Measurements from ENCODE around the gene PSMC3.

Gene PSMC3

GRCh38 chr11:47461876-47462275 lies 35.6 kb upstream of the PSMC3 start:
- no peak for TF ChIP-seq FOXP2 (optimal IDR thresholded peaks at IDR 0.05; ENCODE audit: borderline replicate concordance, extremely low read depth, extremely low read length, insufficient read depth)
- TF ChIP-seq POLR2AphosphoS5 (IDR thresholded peaks at IDR 0.05; ENCODE audit: low read depth, low read length), result no peak
- TF ChIP-seq SIN3A (IDR thresholded peaks at IDR 0.05; ENCODE audit: borderline replicate concordance, insufficient read depth, low read length), result no peak
- no peak for TF ChIP-seq REST (IDR thresholded peaks at IDR 0.05; ENCODE audit: insufficient read depth in 1 of 2, low read depth in 2 of 2, low read length in 2 of 2)
- no peak for TF ChIP-seq TAF1 (IDR thresholded peaks at IDR 0.05; ENCODE audit: borderline replicate concordance, insufficient read depth, low read length)

GRCh38 chr11:47460571-47461235 lies 34.5 kb upstream of the PSMC3 start:
- TF ChIP-seq TAF1 (IDR thresholded peaks at IDR 0.05; ENCODE audit: borderline replicate concordance, insufficient read depth, low read length) (no peak), SIN3A (IDR thresholded peaks at IDR 0.05; ENCODE audit: borderline replicate concordance, insufficient read depth, low read length) (no peak), REST (IDR thresholded peaks at IDR 0.05; ENCODE audit: insufficient read depth in 1 of 2, low read depth in 2 of 2, low read length in 2 of 2) (no peak), POLR2AphosphoS5 (IDR thresholded peaks at IDR 0.05; ENCODE audit: low read depth, low read length) (no peak), FOXP2 (optimal IDR thresholded peaks at IDR 0.05; ENCODE audit: borderline replicate concordance, extremely low read depth, extremely low read length, insufficient read depth) (no peak)

- no peak for TF ChIP-seq POLR2AphosphoS5 (IDR thresholded peaks at IDR 0.05; ENCODE audit: low read depth, low read length)
- no peak for TF ChIP-seq SIN3A (IDR thresholded peaks at IDR 0.05; ENCODE audit: borderline replicate concordance, insufficient read depth, low read length)
- TF ChIP-seq REST (IDR thresholded peaks at IDR 0.05; ENCODE audit: insufficient read depth in 1 of 2, low read depth in 2 of 2, low read length in 2 of 2), result no peak
- no peak for TF ChIP-seq FOXP2 (optimal IDR thresholded peaks at IDR 0.05; ENCODE audit: borderline replicate concordance, extremely low read depth, extremely low read length, insufficient read depth)
- no peak for TF ChIP-seq TAF1 (IDR thresholded peaks at IDR 0.05; ENCODE audit: borderline replicate concordance, insufficient read depth, low read length)
Observed at GRCh38 chr11:47453365-47453764, 27.1 kb upstream of the PSMC3 start.

GRCh38 chr11:47451990-47452389 lies 25.8 kb upstream of the PSMC3 start:
- TF ChIP-seq REST (IDR thresholded peaks at IDR 0.05; ENCODE audit: insufficient read depth in 1 of 2, low read depth in 2 of 2, low read length in 2 of 2) (no peak), FOXP2 (optimal IDR thresholded peaks at IDR 0.05; ENCODE audit: borderline replicate concordance, extremely low read depth, extremely low read length, insufficient read depth) (no peak), POLR2AphosphoS5 (IDR thresholded peaks at IDR 0.05; ENCODE audit: low read depth, low read length) (no peak), TAF1 (IDR thresholded peaks at IDR 0.05; ENCODE audit: borderline replicate concordance, insufficient read depth, low read length) (no peak), SIN3A (IDR thresholded peaks at IDR 0.05; ENCODE audit: borderline replicate concordance, insufficient read depth, low read length) (no peak)
